Activated naive CD4-positive, alpha-beta T cell treated with anti-CD3 and anti-CD28 coated beads, Interleukin-2, amount 50 U/mL, for 72 hours (primary cell): Measurements from ENCODE around the gene PLEKHA6. TPM values are rescaled to one million over a fixed set of nuclear protein-coding genes. Genes with fewer than 3 reads are reported as not detected.

ENCODE experiments used
- ATAC-seq, 2 donors: fragments of 150-1000 bp; cut with Tn5 transposase; 2 replicates each; pipeline ENCODE4 v1.10.0; 2021; ENCODE audit warnings: mild to moderate bottlenecking in 2 of 2, moderate library complexity in 2 of 2
- DNase-seq, 2 donors: peaks; one replicate each; pipeline ENCODE4 v3.0.0; 2021 to 2022; ENCODE audit warnings: low spot score in 2 of 2
- H3K27ac Mint-ChIP-seq, 2 donors: one replicate each; pipeline ENCODE4 v1.8.0; 2022; ENCODE audit warnings: mild to moderate bottlenecking in 2 of 2, mixed read lengths in 2 of 2
- H3K36me3 Mint-ChIP-seq, 2 donors: one replicate each; pipeline ENCODE4 v1.8.0; 2022; ENCODE audit warnings: mixed read lengths in 2 of 2
- H3K9me3 Mint-ChIP-seq, 2 donors: one replicate each; pipeline ENCODE4 v1.8.0; 2022; ENCODE audit warnings: mixed read lengths in 2 of 2
- total RNA-seq, 2 donors: library from RNA; stranded (reverse); gene quantifications; one replicate each; pipeline ENCODE4 v1.2.3, GENCODE V29; 2022

PLEKHA6 gene
- total RNA-seq, 2 donors from 2014 or later: 1.0 to 2.6 TPM

DNA sequence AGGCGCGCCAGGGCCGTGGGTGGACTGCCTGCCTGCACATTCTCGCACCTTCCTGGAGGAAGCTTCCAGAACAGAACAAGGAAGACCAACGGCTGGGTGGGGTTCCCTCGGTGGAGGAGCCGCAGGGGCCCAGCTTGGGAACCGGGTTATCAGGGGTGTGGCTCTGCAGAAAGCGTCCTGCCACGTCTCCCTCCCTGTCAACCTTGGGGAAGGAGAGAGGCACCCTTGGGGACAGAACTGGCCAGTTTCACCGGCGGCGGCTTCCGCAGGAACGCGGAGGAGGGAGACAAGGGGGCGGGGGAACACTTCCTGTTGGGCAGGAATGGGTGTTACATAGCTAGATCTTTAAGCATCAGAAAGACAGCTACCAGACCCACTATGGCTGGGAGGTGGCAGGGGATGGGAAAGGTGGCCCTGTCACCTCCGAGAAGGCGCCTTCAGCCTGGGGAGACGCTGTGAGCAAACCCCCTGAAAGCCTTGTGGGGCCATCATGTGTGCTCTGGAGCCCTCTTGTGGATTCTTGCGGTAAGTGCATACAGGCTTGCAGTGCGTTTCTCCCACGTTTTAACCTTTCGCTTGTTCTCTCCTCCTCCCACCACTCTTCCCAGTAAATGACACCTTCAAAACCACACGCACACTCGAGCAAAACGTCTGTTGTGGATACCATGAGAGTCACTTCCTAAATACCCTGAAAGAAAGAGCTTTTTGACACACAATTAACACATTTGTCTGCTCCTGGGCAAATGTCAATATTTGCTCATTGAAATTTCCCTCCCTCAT, 3.8 kb upstream of the PLEKHA6 start:
- no peaks in the 10 kb centered on the region for H3K36me3 Mint-ChIP-seq
- H3K27ac Mint-ChIP-seq: peak overlapping the region; percentile 58 to 86
- no peaks in the 10 kb centered on the region for H3K9me3 Mint-ChIP-seq
- ATAC-seq (peak; percentile 81 to 83), DNase-seq (peak; percentile 70 to 85)

DNA sequence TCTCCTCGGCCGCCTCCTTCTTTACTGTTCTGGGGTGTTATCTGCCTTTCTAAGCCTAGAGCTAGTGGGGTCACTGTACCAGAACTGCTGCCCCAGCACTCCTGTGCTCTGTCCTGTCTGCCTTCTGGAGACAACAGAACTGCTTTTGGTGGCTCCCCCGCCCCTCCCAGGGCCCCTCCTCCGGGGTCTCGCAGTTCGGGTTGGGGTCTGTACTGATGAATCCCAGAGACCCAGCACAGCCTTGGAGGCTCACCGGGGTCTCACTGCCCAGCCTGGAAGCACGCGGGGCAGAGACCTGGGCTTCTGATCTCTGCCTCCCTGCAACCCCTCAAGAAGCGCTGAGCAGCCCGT, 3.2 kb upstream of the PLEKHA6 start:
- Mint-ChIP-seq H3K36me3 (no peaks in the 10 kb centered on the region), H3K9me3 (no peaks in the 10 kb centered on the region), H3K27ac (peak overlapping the region; percentile 7 to 58)
- ATAC-seq (no peak), DNase-seq (no peak)

DNA sequence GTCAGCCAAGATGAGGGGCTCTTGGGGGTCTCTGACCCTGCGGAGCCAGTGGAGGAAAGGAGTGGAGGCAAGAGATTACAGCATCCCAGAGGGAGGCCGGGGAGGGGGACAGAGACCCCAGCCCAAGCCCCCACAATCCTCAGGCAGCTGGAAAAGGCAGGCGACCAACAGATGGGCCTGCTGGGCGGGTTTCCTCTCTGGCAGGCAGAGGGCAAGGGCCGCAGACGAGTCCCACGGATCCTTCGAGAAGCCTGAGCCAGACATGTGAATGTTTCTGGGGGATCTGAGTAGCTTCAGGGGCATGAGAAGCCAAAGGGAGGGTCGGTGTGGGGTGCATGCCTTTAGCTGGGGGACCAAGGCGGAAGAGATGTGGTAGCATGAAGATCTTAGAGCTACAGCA, 2.1 kb upstream of the PLEKHA6 start:
- H3K36me3 Mint-ChIP-seq: no peaks in the 10 kb centered on the region
- DNase-seq: no peak
- no peak overlapping the region for H3K27ac Mint-ChIP-seq
- no peak for ATAC-seq
- no peaks in the 10 kb centered on the region for H3K9me3 Mint-ChIP-seq

DNA sequence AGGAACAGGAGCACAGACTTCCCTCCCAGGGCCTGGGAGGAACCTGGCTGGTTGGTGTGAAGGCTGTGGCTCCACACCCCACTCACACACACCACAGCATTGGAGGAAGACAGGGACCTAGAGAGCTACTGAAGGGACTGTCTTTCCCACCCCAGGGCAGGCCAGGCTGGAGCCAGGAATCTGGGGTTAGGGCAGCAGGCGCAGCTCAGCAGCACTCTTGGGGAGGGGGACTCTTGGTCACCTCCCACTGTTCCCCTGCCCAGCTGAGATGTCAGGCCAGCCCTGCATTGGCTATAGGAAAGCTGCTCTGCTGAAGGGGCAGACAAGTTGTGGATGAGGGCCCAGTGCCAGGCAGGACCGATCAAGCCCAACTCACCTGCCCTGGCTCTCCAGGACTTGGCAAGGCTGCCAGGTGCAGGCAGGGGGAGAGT, 1.6 kb upstream of the PLEKHA6 start:
- ATAC-seq (no peak), DNase-seq (no peak)
- Mint-ChIP-seq H3K9me3 (no peaks in the 10 kb centered on the region), H3K36me3 (no peaks in the 10 kb centered on the region), H3K27ac (no peak overlapping the region)

DNA sequence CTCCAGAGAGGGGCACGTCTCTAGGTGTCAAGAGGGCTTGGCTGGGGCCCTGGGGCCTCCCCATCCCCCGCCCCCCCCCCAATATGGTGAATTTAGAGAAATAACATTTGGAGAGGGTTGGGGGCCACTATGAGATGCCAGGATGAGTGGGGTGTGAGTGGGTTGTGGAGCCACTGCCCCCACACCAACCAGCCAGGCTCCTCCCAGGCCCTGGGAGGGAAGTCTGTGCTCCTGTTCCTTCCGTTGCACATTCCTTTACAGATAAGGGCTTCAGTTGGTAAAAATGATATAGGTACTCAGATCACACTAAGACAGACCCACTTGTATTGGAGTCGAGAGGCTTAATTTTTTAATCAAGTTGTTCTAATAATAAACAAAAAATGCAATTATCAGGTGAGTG, 585 bp upstream of the PLEKHA6 start:
- DNase-seq (no peak), ATAC-seq (no peak)
- H3K27ac Mint-ChIP-seq: no peak overlapping the region
- no peaks in the 10 kb centered on the region for H3K9me3 Mint-ChIP-seq
- H3K36me3 Mint-ChIP-seq: no peaks in the 10 kb centered on the region

DNA sequence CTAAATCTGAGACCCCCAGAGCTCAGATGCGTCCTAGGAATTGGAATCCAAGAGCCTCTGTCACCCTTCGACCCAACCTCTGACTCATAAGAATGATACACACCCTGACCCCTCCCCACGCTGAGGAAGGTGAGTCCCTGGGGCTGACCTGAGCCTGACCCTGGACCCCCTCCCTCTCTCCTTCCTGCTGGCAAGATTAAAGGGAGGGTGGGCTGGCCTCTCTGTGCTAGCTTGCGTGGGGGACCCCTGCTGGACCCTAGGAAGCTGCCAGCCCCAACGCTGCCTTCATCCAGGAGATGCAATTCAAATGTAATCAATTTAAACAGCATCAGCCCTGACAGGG, 627 bp downstream of the PLEKHA6 start:
- Mint-ChIP-seq H3K36me3 (no peaks in the 10 kb centered on the region), H3K27ac (no peak overlapping the region), H3K9me3 (no peaks in the 10 kb centered on the region)
- no peak for ATAC-seq
- no peak for DNase-seq

DNA sequence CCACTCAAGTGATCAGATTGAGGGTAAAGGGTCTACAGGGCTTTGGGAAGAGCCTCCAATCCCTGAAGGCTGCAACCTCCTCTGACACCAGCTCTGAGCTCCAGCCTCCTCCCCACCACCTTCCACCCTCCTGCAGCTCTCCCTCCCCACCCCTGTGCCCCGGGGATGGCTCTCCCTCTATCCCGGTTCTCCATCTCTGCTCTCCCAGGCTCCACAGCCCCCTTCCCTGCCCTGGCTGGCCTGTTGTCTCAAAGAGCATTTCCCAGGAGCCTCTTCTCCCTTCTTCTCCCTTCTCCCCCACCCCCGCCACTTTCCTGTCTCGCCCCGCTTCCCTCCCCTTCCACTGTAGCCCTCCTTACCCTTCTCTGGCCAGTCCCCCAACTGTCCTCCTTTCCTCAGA, 1.1 kb downstream of the PLEKHA6 start:
- Mint-ChIP-seq H3K9me3 (no peaks in the 10 kb centered on the region), H3K36me3 (no peaks in the 10 kb centered on the region), H3K27ac (no peak overlapping the region)
- no peak for ATAC-seq
- DNase-seq: no peak

DNA sequence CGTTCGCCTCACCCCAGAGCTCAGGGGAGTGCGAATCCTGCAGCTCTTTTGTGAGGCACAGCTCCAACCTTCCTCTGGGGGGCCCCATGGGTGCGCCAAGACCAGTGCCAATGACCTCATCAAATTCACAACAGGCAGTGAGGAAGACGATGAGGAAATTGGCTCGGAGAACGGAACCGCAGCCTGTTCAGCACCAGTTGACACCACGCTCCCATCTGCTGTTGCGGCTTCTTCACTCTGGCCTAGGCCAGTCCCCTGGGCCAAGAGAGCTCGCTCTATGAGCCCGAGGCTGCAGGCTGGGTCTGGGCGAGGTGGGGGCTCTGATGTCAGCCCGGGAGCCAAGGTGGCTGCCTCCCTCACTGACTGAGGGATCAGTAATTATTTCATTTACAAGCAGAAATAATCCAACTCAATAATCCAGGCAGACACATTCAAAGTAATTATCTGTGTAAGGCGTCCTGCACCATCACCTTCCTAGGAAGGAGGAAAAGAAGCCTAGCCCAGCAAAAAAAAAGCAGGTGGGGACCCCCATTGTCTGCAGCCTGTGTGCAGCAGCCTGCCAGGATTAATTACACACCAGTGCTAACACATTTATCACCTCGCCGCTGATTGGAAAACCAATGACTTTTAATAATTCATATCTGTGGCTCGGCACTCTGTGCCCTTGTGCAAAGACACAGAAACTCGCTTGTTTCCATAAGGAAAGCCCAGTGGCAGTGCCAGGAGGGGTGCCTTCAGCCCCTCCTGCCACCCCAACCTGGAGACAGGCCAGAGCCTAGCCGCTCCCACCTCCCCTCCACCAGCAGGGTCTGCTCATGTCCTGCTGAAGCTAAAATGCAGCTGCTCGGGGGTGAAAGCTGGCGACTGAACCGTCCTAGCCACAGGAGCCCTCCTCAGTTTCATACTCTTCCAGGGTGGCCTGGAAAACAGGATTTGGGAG, 1.9 kb downstream of the PLEKHA6 start:
- DNase-seq (no peak), ATAC-seq (no peak)
- no peaks in the 10 kb centered on the region for H3K36me3 Mint-ChIP-seq
- H3K9me3 Mint-ChIP-seq: no peaks in the 10 kb centered on the region
- no peak overlapping the region for H3K27ac Mint-ChIP-seq

DNA sequence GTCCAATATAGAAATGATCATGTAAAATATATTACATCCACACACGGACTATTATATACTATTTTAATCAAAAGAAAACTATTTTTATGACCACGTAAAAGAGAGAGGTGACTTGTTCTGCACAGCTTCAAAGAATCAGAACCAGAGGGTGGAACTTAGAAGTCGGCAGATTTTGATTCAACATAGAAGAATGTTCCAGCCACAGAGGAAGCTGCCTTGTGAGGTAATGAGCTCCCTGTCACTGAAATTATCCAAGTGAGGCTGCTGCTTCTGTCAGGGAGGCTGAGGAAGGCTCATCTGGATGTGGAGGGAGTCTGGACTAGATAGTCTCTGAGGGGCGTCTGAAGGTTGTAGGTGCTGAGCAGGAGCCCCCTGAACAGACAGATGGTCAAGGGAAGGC, 2.7 kb downstream of the PLEKHA6 start:
- no peak for ATAC-seq
- Mint-ChIP-seq H3K36me3 (no peaks in the 10 kb centered on the region), H3K9me3 (no peaks in the 10 kb centered on the region), H3K27ac (no peak overlapping the region)
- no peak for DNase-seq

DNA sequence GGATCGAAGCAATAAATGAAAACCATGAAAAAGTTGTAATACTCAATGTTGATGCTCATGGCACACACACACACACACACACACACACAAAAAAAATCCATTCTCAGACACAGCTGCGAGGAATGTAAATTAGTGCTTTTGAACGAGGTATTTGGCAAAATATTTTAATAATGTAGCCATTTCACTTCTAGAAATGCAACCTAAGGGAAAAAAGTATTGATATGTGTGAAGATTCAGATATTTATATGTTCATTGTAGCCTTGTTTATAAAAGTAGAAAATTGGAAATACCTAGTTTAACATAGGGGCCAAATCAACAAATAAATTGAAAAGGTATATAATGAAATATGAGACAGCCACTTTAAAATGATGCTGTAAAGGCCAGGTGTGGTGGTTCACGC, 3.8 kb downstream of the PLEKHA6 start:
- no peak overlapping the region for H3K27ac Mint-ChIP-seq
- no peak for ATAC-seq
- no peaks in the 10 kb centered on the region for H3K36me3 Mint-ChIP-seq
- no peaks in the 10 kb centered on the region for H3K9me3 Mint-ChIP-seq
- no peak for DNase-seq

DNA sequence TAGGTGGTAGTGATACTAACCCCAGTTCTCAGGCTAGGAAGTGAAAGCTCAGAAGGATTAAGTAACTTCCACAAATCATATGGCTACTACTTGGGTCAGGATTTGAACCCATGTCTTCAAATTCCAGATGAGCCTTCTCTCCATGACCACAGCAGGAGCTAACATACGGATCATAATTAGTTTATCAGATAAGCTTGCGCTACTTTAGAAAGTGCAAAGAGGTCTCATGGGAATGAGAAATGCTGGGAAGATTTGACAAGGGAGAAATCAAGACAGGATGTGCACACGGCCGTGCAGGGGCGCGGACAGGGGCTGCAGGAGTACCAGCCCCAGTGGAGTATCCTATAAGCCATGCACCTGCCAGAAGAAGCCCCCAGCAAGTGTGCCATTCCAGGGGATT, 5.2 kb downstream of the PLEKHA6 start:
- ATAC-seq (no peak), DNase-seq (no peak)
- H3K9me3 Mint-ChIP-seq: no peaks in the 10 kb centered on the region
- no peak overlapping the region for H3K27ac Mint-ChIP-seq
- H3K36me3 Mint-ChIP-seq: no peaks in the 10 kb centered on the region

DNA sequence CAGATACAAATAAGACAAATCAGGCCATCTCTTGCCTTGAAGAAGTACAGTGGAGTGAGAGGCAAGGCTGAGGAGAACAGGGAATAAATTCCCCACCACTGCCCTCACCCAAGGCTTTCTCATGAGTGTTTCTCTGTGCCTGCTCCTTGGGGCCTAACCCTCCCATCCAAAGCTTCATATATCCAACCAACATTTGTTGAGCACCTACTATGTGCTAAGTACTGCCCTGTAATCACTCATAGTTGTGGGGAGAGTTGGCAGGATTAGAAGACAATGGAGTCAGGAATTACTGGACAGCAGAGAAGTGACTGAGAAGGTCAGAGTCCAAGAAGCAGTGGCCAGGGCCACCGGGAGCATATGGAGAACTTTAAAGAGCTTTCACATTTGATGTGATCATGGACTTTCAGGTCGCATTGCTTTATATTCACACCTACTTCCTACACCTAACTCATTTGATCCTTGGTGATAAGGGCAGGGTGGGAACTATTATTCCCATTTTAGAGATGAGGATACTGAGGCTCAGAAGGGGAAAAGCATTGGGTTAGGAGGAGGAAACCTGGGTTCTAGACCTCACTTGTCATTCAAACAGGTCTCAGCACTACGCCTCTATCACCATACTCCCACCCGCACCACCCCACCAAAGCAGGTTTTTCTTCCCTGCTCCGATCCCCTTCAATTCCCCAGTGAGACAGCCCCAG, 6.4 kb downstream of the PLEKHA6 start:
- Mint-ChIP-seq H3K36me3 (no peaks in the 10 kb centered on the region), H3K27ac (no peak overlapping the region), H3K9me3 (no peaks in the 10 kb centered on the region)
- DNase-seq (no peak), ATAC-seq (no peak)

DNA sequence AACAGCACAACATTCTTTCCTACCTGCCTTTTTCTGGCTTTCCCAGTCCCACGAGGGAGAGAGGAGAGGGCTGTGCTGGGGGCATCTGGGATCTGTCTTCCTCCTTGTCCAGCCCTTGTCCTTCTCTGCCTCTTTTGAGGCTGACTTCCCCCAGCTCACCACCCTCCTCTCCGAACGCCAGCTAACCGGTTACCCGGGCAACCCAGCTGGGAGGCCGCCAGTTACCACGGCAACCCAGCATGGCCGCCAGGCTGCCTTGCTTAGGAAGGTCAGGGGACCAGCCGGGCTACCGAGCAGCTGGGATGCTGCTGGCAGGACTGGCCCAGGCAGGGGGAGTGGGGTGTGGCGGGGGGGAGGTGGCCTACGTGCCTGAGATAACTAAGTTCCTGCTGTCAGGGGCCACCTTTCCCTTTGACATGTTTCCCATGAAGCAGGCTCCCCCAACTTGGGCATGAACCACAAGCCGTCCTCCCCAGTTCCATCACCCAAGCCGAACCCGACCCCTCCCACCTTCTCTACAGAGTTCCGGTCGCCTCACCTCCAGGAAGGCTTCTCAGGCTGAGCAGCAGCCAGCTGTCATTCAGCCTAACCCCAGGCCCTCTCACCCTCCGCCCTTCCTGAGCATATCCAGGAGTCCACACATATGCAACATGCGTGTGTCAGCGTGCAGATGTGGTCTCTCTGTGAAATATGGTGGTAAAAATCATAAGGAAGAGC, 8.7 kb downstream of the PLEKHA6 start:
- peak in 1 of 2 donors; percentile 11 for ATAC-seq

DNA sequence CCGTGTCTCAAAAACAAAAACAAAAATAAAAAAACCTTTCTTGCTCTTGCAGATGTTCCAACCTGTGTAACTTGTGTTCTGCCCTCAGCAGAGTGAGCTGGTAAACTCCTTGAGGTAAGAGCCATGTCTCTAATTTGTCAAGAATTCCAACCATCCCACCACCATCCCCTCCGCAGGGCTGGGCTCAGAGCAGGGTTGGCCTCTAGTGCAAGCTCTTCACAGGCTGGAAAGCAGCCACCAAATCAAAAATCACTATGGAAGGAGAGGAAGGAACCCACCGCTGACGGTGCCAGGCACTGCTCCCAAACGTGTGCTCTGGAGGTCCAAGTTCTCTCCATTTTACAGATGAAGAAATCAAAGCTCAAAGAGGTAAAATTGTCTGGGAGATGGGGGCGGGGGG, 9.4 kb downstream of the PLEKHA6 start:
- DNase-seq (no peak), ATAC-seq (no peak)
- H3K36me3 Mint-ChIP-seq: no peaks in the 10 kb centered on the region
- H3K27ac Mint-ChIP-seq: no peak overlapping the region
- H3K9me3 Mint-ChIP-seq: no peaks in the 10 kb centered on the region

More for the DNA sequence above, 8.7 kb downstream of the PLEKHA6 start:
- Mint-ChIP-seq H3K36me3 (no peaks in the 10 kb centered on the region), H3K9me3 (no peaks in the 10 kb centered on the region), H3K27ac (peak overlapping the region in 1 of 2 donors; percentile 20)
- DNase-seq: no peak

DNA sequence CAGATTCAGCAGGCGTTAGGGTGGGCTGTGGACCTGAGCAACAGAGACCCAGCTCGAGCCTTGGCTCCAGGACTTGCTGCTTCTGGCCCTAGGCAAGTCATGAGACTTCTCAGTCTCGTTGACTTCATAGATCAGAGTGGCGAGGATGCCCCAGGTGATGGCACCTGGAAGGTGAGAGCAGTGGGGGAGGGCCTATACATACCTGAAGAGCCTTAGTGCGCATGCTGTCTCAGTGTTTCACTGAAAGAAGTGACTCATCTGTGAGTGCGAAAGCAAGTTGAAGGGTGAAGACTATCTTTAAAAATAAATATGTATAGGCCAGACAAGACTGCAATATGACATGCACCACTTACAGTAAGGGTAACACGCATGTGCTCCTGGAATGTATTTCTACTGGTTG, 10.1 kb downstream of the PLEKHA6 start:
- Mint-ChIP-seq H3K9me3 (no peaks in the 10 kb centered on the region), H3K27ac (no peak overlapping the region), H3K36me3 (no peaks in the 10 kb centered on the region)
- DNase-seq (no peak), ATAC-seq (no peak)

DNA sequence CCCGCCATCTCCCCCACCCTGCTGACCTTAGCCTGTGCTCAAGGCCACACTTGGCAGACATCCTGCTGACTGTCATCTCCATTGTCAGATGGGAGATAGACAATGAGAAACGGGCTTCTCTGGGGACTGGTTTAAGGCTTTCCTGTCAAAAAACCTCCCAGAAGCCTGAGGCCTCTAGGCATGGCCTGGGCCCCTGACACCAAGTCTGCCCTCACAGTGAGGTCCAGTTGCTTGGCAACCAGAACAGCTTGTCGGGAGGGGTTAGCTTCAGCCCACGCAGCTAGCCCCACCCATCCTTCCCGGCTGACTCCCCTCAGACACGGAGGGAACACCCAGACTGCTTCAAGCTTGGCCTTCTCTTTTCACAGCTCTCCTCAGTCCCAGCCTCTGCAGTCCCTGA, 11.0 kb downstream of the PLEKHA6 start:
- DNase-seq: no peak
- H3K27ac Mint-ChIP-seq: no peak overlapping the region
- no peak for ATAC-seq
- no peaks in the 10 kb centered on the region for H3K36me3 Mint-ChIP-seq
- no peaks in the 10 kb centered on the region for H3K9me3 Mint-ChIP-seq

DNA sequence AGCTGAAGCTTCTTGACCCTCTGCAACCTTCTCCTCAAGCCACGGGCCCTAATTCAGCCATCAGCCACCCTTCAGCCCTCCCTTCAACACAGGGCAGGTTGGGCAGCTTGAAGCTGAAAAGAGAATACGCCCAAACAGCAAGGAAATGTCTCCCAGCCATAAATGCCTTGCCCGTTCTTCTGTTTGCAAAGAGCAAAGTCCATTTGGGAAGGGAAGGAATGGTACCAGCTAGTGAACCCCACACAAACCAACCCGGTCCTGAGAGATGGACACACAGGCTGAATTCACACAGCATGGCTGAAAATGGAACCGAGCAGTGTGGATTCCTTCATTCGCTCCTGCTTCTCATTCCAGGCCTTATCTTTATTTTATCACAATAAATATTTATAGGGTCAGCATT, 11.5 kb downstream of the PLEKHA6 start:
- ATAC-seq: no peak
- DNase-seq: no peak
- Mint-ChIP-seq H3K36me3 (no peaks in the 10 kb centered on the region), H3K9me3 (no peaks in the 10 kb centered on the region), H3K27ac (no peak overlapping the region)
